GM23338 (cell line): ENCODE measurements around the gene GAPDH. TPM values are rescaled to one million over a fixed set of nuclear protein-coding genes. Genes with fewer than 3 reads are reported as not detected.

Source experiments
- ATAC-seq: fragments of 200-7000 bp; cut with Tn5 transposase; 3 replicates; pipeline ENCODE4 v1.9.1; 2020
- DNase-seq: peaks from one replicate; pipeline ENCODE4 v3.0.0-alpha.2; 2015; ENCODE audit warnings: low spot score
- H2AFZ ChIP-seq: fragments of 200-600 bp; sonication (generic); 2 replicates; pipeline ENCODE4 v1.8.0; 2016; ENCODE audit warnings: antibody characterized with exemption, mild to moderate bottlenecking, moderate library complexity
- H3F3A ChIP-seq: fragments of 200-600 bp; sonication (generic); replicated peaks from 2 replicates; pipeline ENCODE4 v1.8.0; 2017; ENCODE audit warnings: antibody characterized with exemption, mixed run types, low read depth
- H3K27ac ChIP-seq: fragments of 200-600 bp; sonication (generic); 2 replicates; pipeline ENCODE4 v1.6.1; 2016; ENCODE audit warnings: low read depth
- H3K27me3 ChIP-seq: fragments of 200-600 bp; sonication (generic); 2 replicates; pipeline ENCODE4 v1.8.0; 2016; ENCODE audit warnings: mild to moderate bottlenecking, mixed run types, moderate library complexity; ENCODE audit not compliant: insufficient read depth
- H3K36me3 ChIP-seq: fragments of 200-600 bp; sonication (generic); 2 replicates; pipeline ENCODE4 v1.8.0; 2016; ENCODE audit warnings: mild to moderate bottlenecking; ENCODE audit not compliant: insufficient read depth
- H3K4me1 ChIP-seq: fragments of 200-600 bp; sonication (generic); 2 replicates; pipeline ENCODE4 v1.8.0; 2016; ENCODE audit warnings: mild to moderate bottlenecking, moderate library complexity; ENCODE audit not compliant: insufficient read depth
- H3K4me2 ChIP-seq: fragments of 200-600 bp; sonication (generic); 2 replicates; pipeline ENCODE4 v1.7.1; 2017; ENCODE audit warnings: mixed run types
- H3K4me3 ChIP-seq: fragments of 200-600 bp; sonication (generic); 2 replicates; pipeline ENCODE4 v1.6.1; 2016; ENCODE audit warnings: mixed run types
- H3K79me2 ChIP-seq: fragments of 200-600 bp; sonication (generic); replicated peaks from 2 replicates; pipeline ENCODE4 v1.8.0; 2017; ENCODE audit warnings: mild to moderate bottlenecking; ENCODE audit not compliant: insufficient read depth
- H3K9me2 ChIP-seq: fragments of 200-600 bp; sonication (generic); 2 replicates; pipeline ENCODE4 v1.8.0; 2017; ENCODE audit not compliant: insufficient read depth
- H4K20me1 ChIP-seq: fragments of 200-600 bp; sonication (generic); replicated peaks from 2 replicates; pipeline ENCODE4 v1.8.0; 2017; ENCODE audit warnings: mild to moderate bottlenecking; ENCODE audit not compliant: insufficient read depth
- H3K27ac Mint-ChIP-seq: 2 replicates; pipeline ENCODE4 v1.8.0; 2020; ENCODE audit warnings: inconsistent platforms, mild to moderate bottlenecking, moderate library complexity, mixed read lengths
- H3K27me3 Mint-ChIP-seq: 3 replicates; pipeline ENCODE4 v1.8.0; 2022; ENCODE audit warnings: low read depth, mild to moderate bottlenecking, moderate library complexity, mixed read lengths, inconsistent platforms; ENCODE audit not compliant: insufficient read depth, poor library complexity
- H3K36me3 Mint-ChIP-seq: 3 replicates; pipeline ENCODE4 v1.8.0; 2021; ENCODE audit warnings: low read depth, mild to moderate bottlenecking, inconsistent platforms, moderate library complexity, mixed read lengths
- H3K4me1 Mint-ChIP-seq: 3 replicates; pipeline ENCODE4 v1.8.0; 2020; ENCODE audit warnings: mild to moderate bottlenecking, inconsistent platforms, mixed read lengths
- H3K4me3 Mint-ChIP-seq: 3 replicates; pipeline ENCODE4 v1.8.0; 2021; ENCODE audit warnings: moderate library complexity, mild to moderate bottlenecking, inconsistent platforms, mixed read lengths
- H3K9me3 Mint-ChIP-seq: 3 replicates; pipeline ENCODE4 v1.8.0; 2020; ENCODE audit warnings: moderate library complexity, mild to moderate bottlenecking, inconsistent platforms, mixed read lengths
- CREB1 ChIP-seq: fragments of 250-450 bp; sonication (Bioruptor Pico); IDR thresholded peaks from 2 replicates; pipeline ENCODE4 v1.5.0; 2020; ENCODE audit warnings: low read depth, mild to moderate bottlenecking, moderate library complexity
- EZH2phosphoT487 ChIP-seq: fragments of 200-600 bp; sonication (generic); IDR thresholded peaks from one replicate; pipeline ENCODE4 v1.8.1; 2018; ENCODE audit warnings: antibody characterized with exemption; ENCODE audit not compliant: unreplicated experiment
- JUNB ChIP-seq: IDR thresholded peaks from one replicate; pipeline ENCODE4 v1.6.1; 2016; ENCODE audit warnings: antibody characterized with exemption; ENCODE audit not compliant: unreplicated experiment
- NANOG ChIP-seq: IDR thresholded peaks from 2 replicates; pipeline ENCODE4 v1.6.1; 2016; ENCODE audit warnings: antibody characterized with exemption, borderline replicate concordance
- POLR2AphosphoS5 ChIP-seq: IDR thresholded peaks from 2 replicates; pipeline ENCODE4 v1.6.1; 2016; ENCODE audit warnings: antibody characterized with exemption, low read depth
- STAT1 ChIP-seq: IDR thresholded peaks from one replicate; pipeline ENCODE4 v1.6.1; 2016; ENCODE audit warnings: antibody characterized with exemption; ENCODE audit not compliant: unreplicated experiment
- ZNF114 ChIP-seq: fragments of 250-450 bp; sonication (Bioruptor Pico); IDR thresholded peaks from 2 replicates; pipeline ENCODE4 v1.5.0; 2020; ENCODE audit warnings: mild to moderate bottlenecking, moderate library complexity
- ZNF331 ChIP-seq: fragments of 250-450 bp; sonication (Bioruptor Pico); IDR thresholded peaks from 2 replicates; pipeline ENCODE4 v1.5.0; 2020; ENCODE audit warnings: low read depth, mild to moderate bottlenecking, moderate library complexity
- polyA plus RNA-seq: library from polyadenylated mRNA; unstranded; fragments of >200 nt; fragmentation: Nextera tagmentation; extraction: Ambion mirVana; gene quantifications from 2 replicates; pipeline ENCODE4 v1.2.1, GENCODE V29; 2016
- total RNA-seq: library from RNA; depleted of rRNA; stranded (reverse); fragments of >200 nt; shearing (Covaris generic); gene quantifications from 2 replicates; pipeline ENCODE4 v1.2.3, GENCODE V29; 2014
- TF ChIP-seq, protein P1 (sequence below): IDR thresholded peaks from 2 replicates; pipeline ENCODE4 v1.6.1; 2016; ENCODE audit warnings: antibody characterized with exemption
- TF ChIP-seq, protein P2 (sequence below), 2 experiments: fragments of 200-600 bp in 1 of 2; sonication (generic) in 1 of 2; conservative IDR thresholded peaks; 2 replicates each; pipeline versions ENCODE4 v1.5.1 to v1.6.1; 2016 to 2017; ENCODE audit warnings: antibody characterized with exemption in 2 of 2, low read depth in 2 of 2, mild to moderate bottlenecking in 2 of 2, moderate library complexity in 1 of 2
- TF ChIP-seq, protein P3 (sequence below): fragments of 250-450 bp; sonication (Bioruptor Pico); IDR thresholded peaks from 2 replicates; pipeline ENCODE4 v1.5.0; 2020; ENCODE audit warnings: mild to moderate bottlenecking, moderate library complexity

GAPDH gene
- total and polyA plus RNA-seq, 2 experiments from 2014 or later = 5,853 to 6,219 TPM

GRCh38 chr12:6582959-6583358 is 48.6 kb downstream of the GAPDH start:
- peaks cover 28% of the 10 kb centered on the region for H4K20me1 ChIP-seq
- H3K4me1 ChIP-seq = no peaks in the 10 kb centered on the region
- peaks cover 9% of the 10 kb centered on the region for H3K27me3 Mint-ChIP-seq
- no peaks in the 10 kb centered on the region for H3K27me3 ChIP-seq
- no peak overlapping the region for H3K27ac Mint-ChIP-seq
- H3K4me1 Mint-ChIP-seq = no peaks in the 10 kb centered on the region
- H3K4me3 Mint-ChIP-seq = no peak overlapping the region
- H3K4me2 ChIP-seq = no peak overlapping the region
- H3K27ac ChIP-seq = no peak overlapping the region
- H3K79me2 ChIP-seq = no peaks in the 10 kb centered on the region; the same call in 1 of the 2 replicates
- no peak overlapping the region for H3K4me3 ChIP-seq
- H2AFZ ChIP-seq = no peak overlapping the region
- H3K9me2 ChIP-seq = no peaks in the 10 kb centered on the region
- no peaks in the 10 kb centered on the region for H3K9me3 Mint-ChIP-seq
- TF ChIP-seq STAT1 (no peak), EZH2phosphoT487 (no peak), CREB1 (CRISPR knock-in tag) (no peak), ZNF114 (CRISPR knock-in tag) (no peak), NANOG (no peak), POLR2AphosphoS5 (no peak), ZNF331 (no peak), JUNB (no peak)
- TF ChIP-seq, protein P1, sequence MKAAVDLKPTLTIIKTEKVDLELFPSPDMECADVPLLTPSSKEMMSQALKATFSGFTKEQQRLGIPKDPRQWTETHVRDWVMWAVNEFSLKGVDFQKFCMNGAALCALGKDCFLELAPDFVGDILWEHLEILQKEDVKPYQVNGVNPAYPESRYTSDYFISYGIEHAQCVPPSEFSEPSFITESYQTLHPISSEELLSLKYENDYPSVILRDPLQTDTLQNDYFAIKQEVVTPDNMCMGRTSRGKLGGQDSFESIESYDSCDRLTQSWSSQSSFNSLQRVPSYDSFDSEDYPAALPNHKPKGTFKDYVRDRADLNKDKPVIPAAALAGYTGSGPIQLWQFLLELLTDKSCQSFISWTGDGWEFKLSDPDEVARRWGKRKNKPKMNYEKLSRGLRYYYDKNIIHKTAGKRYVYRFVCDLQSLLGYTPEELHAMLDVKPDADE = no peak
- DNase-seq (no peak), ATAC-seq (no peak)
- peaks cover 95% of the 10 kb centered on the region for H3K36me3 Mint-ChIP-seq
- H3F3A ChIP-seq = peaks cover 24% of the 10 kb centered on the region; the same call in 1 of the 2 replicates
- peaks cover 88% of the 10 kb centered on the region for H3K36me3 ChIP-seq

DNA sequence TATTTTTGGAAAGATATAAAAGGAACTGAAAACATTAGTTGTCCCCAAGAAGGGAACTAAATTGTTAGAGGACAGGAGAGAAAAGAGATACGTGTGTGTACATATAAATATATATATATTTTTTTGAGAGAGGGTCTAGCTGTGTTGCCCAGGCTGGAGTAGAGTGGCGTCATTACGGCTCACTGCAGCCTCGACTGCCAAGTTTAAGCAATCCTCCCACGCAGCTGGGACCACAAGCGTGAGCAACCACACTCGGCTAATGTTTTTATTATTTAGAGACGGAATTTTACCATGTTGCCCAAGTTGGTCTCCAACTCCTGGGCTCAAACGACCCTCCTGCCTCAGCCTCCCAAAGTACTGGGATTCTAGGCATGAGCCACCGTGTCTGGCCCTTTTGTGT is 50.0 kb downstream of the GAPDH start:
- peaks cover 95% of the 10 kb centered on the region for H3K36me3 Mint-ChIP-seq
- no peak for DNase-seq
- Histone ChIP-seq H3K4me1 (no peaks in the 10 kb centered on the region), H2AFZ (no peak overlapping the region), H3K36me3 (peaks cover 90% of the 10 kb centered on the region), H3K79me2 (no peaks in the 10 kb centered on the region; the same call in 1 of the 2 replicates), H4K20me1 (peaks cover 18% of the 10 kb centered on the region; the same call in 1 of the 2 replicates), H3F3A (peaks cover 23% of the 10 kb centered on the region; the same call in 1 of the 2 replicates), H3K4me3 (no peak overlapping the region), H3K27me3 (no peaks in the 10 kb centered on the region), H3K27ac (no peak overlapping the region), H3K9me2 (no peaks in the 10 kb centered on the region), H3K4me2 (no peak overlapping the region)
- ATAC-seq = no peak
- H3K4me1 Mint-ChIP-seq = no peaks in the 10 kb centered on the region
- H3K27me3 Mint-ChIP-seq = peaks cover 9% of the 10 kb centered on the region
- H3K4me3 Mint-ChIP-seq = no peak overlapping the region
- H3K9me3 Mint-ChIP-seq = no peaks in the 10 kb centered on the region
- H3K27ac Mint-ChIP-seq = no peak overlapping the region
- TF ChIP-seq, protein P2, sequence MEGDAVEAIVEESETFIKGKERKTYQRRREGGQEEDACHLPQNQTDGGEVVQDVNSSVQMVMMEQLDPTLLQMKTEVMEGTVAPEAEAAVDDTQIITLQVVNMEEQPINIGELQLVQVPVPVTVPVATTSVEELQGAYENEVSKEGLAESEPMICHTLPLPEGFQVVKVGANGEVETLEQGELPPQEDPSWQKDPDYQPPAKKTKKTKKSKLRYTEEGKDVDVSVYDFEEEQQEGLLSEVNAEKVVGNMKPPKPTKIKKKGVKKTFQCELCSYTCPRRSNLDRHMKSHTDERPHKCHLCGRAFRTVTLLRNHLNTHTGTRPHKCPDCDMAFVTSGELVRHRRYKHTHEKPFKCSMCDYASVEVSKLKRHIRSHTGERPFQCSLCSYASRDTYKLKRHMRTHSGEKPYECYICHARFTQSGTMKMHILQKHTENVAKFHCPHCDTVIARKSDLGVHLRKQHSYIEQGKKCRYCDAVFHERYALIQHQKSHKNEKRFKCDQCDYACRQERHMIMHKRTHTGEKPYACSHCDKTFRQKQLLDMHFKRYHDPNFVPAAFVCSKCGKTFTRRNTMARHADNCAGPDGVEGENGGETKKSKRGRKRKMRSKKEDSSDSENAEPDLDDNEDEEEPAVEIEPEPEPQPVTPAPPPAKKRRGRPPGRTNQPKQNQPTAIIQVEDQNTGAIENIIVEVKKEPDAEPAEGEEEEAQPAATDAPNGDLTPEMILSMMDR (conservative IDR thresholded peaks at IDR 0.05; ENCODE audit: low read depth in 2 of 2) = no peak
- TF ChIP-seq, protein P3, sequence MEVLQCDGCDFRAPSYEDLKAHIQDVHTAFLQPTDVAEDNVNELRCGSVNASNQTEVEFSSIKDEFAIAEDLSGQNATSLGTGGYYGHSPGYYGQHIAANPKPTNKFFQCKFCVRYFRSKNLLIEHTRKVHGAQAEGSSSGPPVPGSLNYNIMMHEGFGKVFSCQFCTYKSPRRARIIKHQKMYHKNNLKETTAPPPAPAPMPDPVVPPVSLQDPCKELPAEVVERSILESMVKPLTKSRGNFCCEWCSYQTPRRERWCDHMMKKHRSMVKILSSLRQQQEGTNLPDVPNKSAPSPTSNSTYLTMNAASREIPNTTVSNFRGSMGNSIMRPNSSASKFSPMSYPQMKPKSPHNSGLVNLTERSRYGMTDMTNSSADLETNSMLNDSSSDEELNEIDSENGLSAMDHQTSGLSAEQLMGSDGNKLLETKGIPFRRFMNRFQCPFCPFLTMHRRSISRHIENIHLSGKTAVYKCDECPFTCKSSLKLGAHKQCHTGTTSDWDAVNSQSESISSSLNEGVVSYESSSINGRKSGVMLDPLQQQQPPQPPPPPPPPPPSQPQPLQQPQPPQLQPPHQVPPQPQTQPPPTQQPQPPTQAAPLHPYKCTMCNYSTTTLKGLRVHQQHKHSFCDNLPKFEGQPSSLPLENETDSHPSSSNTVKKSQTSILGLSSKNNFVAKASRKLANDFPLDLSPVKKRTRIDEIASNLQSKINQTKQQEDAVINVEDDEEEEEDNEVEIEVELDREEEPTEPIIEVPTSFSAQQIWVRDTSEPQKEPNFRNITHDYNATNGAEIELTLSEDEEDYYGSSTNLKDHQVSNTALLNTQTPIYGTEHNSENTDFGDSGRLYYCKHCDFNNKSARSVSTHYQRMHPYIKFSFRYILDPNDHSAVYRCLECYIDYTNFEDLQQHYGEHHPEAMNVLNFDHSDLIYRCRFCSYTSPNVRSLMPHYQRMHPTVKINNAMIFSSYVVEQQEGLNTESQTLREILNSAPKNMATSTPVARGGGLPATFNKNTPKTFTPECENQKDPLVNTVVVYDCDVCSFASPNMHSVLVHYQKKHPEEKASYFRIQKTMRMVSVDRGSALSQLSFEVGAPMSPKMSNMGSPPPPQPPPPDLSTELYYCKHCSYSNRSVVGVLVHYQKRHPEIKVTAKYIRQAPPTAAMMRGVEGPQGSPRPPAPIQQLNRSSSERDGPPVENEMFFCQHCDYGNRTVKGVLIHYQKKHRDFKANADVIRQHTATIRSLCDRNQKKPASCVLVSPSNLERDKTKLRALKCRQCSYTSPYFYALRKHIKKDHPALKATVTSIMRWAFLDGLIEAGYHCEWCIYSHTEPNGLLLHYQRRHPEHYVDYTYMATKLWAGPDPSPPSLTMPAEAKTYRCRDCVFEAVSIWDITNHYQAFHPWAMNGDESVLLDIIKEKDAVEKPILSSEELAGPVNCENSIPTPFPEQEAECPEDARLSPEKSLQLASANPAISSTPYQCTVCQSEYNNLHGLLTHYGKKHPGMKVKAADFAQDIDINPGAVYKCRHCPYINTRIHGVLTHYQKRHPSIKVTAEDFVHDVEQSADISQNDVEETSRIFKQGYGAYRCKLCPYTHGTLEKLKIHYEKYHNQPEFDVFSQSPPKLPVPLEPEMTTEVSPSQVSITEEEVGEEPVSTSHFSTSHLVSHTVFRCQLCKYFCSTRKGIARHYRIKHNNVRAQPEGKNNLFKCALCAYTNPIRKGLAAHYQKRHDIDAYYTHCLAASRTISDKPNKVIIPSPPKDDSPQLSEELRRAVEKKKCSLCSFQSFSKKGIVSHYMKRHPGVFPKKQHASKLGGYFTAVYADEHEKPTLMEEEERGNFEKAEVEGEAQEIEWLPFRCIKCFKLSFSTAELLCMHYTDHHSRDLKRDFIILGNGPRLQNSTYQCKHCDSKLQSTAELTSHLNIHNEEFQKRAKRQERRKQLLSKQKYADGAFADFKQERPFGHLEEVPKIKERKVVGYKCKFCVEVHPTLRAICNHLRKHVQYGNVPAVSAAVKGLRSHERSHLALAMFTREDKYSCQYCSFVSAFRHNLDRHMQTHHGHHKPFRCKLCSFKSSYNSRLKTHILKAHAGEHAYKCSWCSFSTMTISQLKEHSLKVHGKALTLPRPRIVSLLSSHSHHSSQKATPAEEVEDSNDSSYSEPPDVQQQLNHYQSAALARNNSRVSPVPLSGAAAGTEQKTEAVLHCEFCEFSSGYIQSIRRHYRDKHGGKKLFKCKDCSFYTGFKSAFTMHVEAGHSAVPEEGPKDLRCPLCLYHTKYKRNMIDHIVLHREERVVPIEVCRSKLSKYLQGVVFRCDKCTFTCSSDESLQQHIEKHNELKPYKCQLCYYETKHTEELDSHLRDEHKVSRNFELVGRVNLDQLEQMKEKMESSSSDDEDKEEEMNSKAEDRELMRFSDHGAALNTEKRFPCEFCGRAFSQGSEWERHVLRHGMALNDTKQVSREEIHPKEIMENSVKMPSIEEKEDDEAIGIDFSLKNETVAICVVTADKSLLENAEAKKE (CRISPR knock-in tag) = no peak
- no peak for TF ChIP-seq NANOG
- TF ChIP-seq STAT1 = no peak
- TF ChIP-seq ZNF114 (CRISPR knock-in tag) = no peak
- TF ChIP-seq, protein P1 = no peak
- TF ChIP-seq POLR2AphosphoS5 = no peak
- TF ChIP-seq ZNF331 = no peak
- TF ChIP-seq CREB1 (CRISPR knock-in tag) = no peak
- no peak for TF ChIP-seq EZH2phosphoT487
- no peak for TF ChIP-seq JUNB
